SK-N-SH treated with all-trans-retinoic acid at 6 μM for 48 hours (cell line): ENCODE data around the gene CYB5A.

ENCODE experiments used
- ATAC-seq: fragments of 200-7000 bp; cut with Tn5 transposase; 3 replicates; pipeline ENCODE4 v1.9.1; 2020; ENCODE audit warnings: mild to moderate bottlenecking, moderate library complexity
- ARNTL ChIP-seq: fragments of 450-650 bp; formaldehyde crosslinking; IDR thresholded peaks from 2 replicates; pipeline ENCODE4 v1.5.0; 2020; ENCODE audit warnings: low read depth, mild to moderate bottlenecking, moderate library complexity, borderline replicate concordance
- CSDC2 ChIP-seq: fragments of 250-450 bp; sonication (Bioruptor Pico); IDR thresholded peaks from 2 replicates; pipeline ENCODE4 v1.5.0; 2020; ENCODE audit warnings: mild to moderate bottlenecking, moderate library complexity
- ESRRG ChIP-seq: fragments of 250-450 bp; sonication (Bioruptor Pico); IDR thresholded peaks from 2 replicates; pipeline ENCODE4 v1.6.1; 2021; ENCODE audit warnings: mild to moderate bottlenecking
- GLIS3 ChIP-seq: fragments of 250-450 bp; sonication (Bioruptor Pico); IDR thresholded peaks from 2 replicates; pipeline ENCODE4 v1.5.0; 2020; ENCODE audit warnings: mild to moderate bottlenecking, moderate library complexity
- ISL1 ChIP-seq: fragments of 250-450 bp; sonication (Bioruptor Pico); IDR thresholded peaks from 2 replicates; pipeline ENCODE4 v2.1.2; 2022; ENCODE audit warnings: mild to moderate bottlenecking, moderate library complexity
- OSR1 ChIP-seq: fragments of 250-450 bp; sonication (Bioruptor Pico); IDR thresholded peaks from 2 replicates; pipeline ENCODE4 v1.8.0; 2022; ENCODE audit warnings: moderate library complexity, mild to moderate bottlenecking, inconsistent platforms
- PPARA ChIP-seq: fragments of 250-450 bp; sonication (Bioruptor Pico); IDR thresholded peaks from 2 replicates; pipeline ENCODE4 v1.5.0; 2020; ENCODE audit warnings: mild to moderate bottlenecking, borderline replicate concordance
- RARB ChIP-seq: fragments of 250-450 bp; sonication (Bioruptor Pico); IDR thresholded peaks from 2 replicates; pipeline ENCODE4 v1.8.0; 2021; ENCODE audit warnings: mild to moderate bottlenecking, moderate library complexity
- TCF4 ChIP-seq: fragments of 250-450 bp; sonication (Bioruptor Pico); IDR thresholded peaks from 2 replicates; pipeline ENCODE4 v1.8.0; 2021; ENCODE audit warnings: mild to moderate bottlenecking, moderate library complexity, borderline replicate concordance
- TOX ChIP-seq: fragments of 250-450 bp; sonication (Bioruptor Pico); IDR thresholded peaks from 2 replicates; pipeline ENCODE4 v1.8.0; 2021; ENCODE audit warnings: mild to moderate bottlenecking, moderate library complexity, borderline replicate concordance
- ZC3H10 ChIP-seq: fragments of 250-450 bp; sonication (Bioruptor Pico); IDR thresholded peaks from 2 replicates; pipeline ENCODE4 v1.5.1; 2021; ENCODE audit warnings: mild to moderate bottlenecking, moderate library complexity
- ZFP3 ChIP-seq: fragments of 250-450 bp; sonication (Bioruptor Pico); IDR thresholded peaks from 2 replicates; pipeline ENCODE4 v1.5.0; 2020; ENCODE audit warnings: mild to moderate bottlenecking, moderate library complexity
- ZFP30 ChIP-seq: fragments of 450-650 bp; formaldehyde crosslinking; IDR thresholded peaks from 2 replicates; pipeline ENCODE4 v1.5.0; 2022; ENCODE audit warnings: mild to moderate bottlenecking, moderate library complexity
- ZNF8 ChIP-seq: fragments of 450-650 bp; formaldehyde crosslinking; IDR thresholded peaks from 2 replicates; pipeline ENCODE4 v1.5.0; 2020; ENCODE audit warnings: mild to moderate bottlenecking, moderate library complexity
- TF ChIP-seq, protein P1 (sequence below): fragments of 250-450 bp; sonication (Bioruptor Pico); IDR thresholded peaks from 2 replicates; pipeline ENCODE4 v1.5.1; 2021; ENCODE audit warnings: mild to moderate bottlenecking, moderate library complexity
- TF ChIP-seq, protein P2 (sequence below): fragments of 250-450 bp; sonication (Bioruptor Pico); IDR thresholded peaks from 2 replicates; pipeline ENCODE4 v1.5.0; 2020; ENCODE audit warnings: mild to moderate bottlenecking, moderate library complexity
- TF ChIP-seq, protein P3 (sequence below): fragments of 250-450 bp; sonication (Bioruptor Pico); IDR thresholded peaks from 2 replicates; pipeline ENCODE4 v1.8.0; 2021; ENCODE audit warnings: low read depth, mild to moderate bottlenecking, moderate library complexity, borderline replicate concordance
- TF ChIP-seq, protein P4 (sequence below): fragments of 250-450 bp; sonication (Bioruptor Pico); IDR thresholded peaks from 2 replicates; pipeline ENCODE4 v1.8.0; 2020; ENCODE audit warnings: mild to moderate bottlenecking, moderate library complexity, borderline replicate concordance

CYB5A gene

DNA sequence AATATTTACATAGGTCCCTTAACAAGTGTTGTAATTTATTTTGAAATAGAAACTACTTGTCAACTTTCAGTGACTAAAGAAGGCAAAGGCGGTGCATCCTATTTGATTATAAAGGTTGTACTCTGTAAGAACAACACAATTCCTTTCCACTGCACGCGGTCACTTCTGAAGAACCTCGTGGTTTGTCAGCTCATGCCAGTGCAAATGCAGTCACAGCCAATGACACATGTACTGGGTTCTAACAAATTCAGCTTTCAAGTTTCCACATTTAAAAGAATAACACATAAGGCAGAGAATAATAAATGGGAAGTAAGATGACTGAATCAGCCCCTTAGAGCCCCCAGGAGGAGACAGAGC lies 39.7 kb downstream of the CYB5A start:
- TF ChIP-seq GLIS3 (CRISPR knock-in tag), result no peak
- no peak for TF ChIP-seq TCF4
- TF ChIP-seq TOX (CRISPR knock-in tag), result no peak
- TF ChIP-seq, protein P1, sequence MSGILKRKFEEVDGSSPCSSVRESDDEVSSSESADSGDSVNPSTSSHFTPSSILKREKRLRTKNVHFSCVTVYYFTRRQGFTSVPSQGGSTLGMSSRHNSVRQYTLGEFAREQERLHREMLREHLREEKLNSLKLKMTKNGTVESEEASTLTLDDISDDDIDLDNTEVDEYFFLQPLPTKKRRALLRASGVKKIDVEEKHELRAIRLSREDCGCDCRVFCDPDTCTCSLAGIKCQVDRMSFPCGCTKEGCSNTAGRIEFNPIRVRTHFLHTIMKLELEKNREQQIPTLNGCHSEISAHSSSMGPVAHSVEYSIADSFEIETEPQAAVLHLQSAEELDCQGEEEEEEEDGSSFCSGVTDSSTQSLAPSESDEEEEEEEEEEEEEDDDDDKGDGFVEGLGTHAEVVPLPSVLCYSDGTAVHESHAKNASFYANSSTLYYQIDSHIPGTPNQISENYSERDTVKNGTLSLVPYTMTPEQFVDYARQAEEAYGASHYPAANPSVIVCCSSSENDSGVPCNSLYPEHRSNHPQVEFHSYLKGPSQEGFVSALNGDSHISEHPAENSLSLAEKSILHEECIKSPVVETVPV (CRISPR knock-in tag), result no peak
- ATAC-seq, result peak; percentile 43; the same call in 2 of the 3 replicates

DNA sequence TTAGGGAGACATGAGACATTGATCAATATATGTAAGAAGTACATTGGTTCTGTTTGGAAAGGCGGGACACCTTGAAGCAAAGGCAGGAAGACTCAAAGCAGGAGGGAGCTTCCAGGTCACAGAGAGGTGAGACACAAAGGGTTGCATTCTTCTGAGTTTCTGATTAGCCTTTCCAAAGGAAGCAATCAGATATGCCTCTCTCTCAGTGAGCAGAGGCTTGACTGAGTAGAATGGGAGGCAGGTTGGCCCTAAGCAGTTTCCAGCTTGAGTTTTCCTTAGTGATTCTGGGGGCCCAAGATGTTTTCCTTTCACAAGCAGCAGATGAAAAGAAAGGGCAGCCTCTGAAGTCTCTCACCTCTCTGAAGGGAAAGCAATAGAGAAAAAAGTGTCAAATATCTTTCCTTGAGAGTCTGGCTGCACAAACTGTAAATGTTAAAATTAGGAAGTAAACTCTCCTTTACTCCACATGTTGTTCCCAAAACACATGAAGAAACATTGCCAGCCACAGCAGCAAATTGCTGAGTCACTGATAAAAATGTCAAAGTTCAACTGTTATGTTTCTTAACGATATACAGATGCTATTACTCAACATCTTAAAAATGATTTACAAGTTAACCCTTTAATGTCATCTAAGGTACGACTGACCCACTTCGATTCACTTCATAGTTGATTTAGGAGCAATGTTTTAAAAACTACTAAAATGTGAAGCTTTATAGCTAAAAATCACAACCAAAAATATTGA lies 40.3 kb downstream of the CYB5A start:
- peak; percentile 67 for ATAC-seq
- TF ChIP-seq RARB (no peak), ISL1 (CRISPR knock-in tag) (peak; percentile 54), ZC3H10 (CRISPR knock-in tag) (no peak), PPARA (CRISPR knock-in tag) (no peak), OSR1 (CRISPR knock-in tag) (no peak), TCF4 (peak; percentile 38; the same call in 1 of the 2 replicates), TOX (CRISPR knock-in tag) (peak; percentile 51; the same call in 1 of the 2 replicates)

DNA sequence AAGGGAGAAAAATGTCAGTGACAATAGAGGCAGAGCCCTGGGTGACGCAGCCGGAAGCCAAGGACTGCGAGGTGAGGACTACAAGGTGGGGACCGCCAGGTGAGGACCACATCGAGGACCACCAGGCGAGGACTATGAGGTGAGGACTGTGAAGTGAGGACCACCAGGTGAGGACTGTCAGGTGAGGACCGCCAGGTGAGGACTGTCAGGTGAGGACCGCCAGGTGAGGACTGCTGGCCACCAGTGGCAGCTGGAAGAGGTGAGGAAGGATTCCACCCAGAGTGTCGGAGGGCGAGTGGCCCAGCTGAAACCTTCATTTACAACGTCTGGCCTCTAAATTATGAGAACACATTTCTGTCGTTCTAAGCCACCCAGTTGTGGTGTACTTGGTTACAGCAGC lies 41.6 kb downstream of the CYB5A start:
- no peak for ATAC-seq

DNA sequence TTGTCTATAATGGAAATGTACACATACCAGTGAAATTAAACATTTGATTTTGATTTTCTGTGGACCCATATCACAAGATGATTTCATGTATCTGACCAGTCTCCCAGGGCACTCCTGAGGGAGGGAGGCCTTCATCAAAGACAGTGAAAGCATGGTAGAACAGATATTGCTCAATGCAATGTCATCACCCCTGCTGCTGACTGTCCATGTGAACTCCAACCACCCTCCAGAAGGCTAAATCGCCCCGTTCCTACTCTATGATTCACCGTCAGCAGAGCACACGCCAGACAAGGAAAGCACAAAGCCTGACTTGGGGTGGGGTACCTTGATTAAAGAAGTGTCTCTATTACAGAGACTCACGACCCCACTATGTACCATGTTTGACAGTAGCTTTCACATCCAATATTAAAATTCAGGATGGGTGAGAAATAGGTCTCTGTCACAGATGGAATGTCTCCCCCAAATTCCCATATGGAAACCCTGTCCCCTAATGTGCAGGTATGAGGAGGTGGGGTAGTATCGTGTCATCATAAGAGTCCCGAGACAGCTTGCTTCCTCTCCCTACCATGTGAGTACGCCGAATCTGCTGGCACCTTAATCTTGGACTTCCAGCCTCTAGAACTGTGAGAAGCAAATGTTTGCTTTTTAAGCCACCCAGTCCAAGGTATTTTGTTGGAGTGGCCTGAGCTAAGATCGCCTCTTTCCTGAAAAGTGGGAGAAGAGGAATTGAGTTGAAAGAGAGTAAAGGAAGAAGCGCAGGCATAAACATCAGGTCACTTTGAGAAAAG lies 42.4 kb downstream of the CYB5A start:
- ATAC-seq, result no peak
- no peak for TF ChIP-seq ZFP3 (CRISPR knock-in tag)
- TF ChIP-seq, protein P2, sequence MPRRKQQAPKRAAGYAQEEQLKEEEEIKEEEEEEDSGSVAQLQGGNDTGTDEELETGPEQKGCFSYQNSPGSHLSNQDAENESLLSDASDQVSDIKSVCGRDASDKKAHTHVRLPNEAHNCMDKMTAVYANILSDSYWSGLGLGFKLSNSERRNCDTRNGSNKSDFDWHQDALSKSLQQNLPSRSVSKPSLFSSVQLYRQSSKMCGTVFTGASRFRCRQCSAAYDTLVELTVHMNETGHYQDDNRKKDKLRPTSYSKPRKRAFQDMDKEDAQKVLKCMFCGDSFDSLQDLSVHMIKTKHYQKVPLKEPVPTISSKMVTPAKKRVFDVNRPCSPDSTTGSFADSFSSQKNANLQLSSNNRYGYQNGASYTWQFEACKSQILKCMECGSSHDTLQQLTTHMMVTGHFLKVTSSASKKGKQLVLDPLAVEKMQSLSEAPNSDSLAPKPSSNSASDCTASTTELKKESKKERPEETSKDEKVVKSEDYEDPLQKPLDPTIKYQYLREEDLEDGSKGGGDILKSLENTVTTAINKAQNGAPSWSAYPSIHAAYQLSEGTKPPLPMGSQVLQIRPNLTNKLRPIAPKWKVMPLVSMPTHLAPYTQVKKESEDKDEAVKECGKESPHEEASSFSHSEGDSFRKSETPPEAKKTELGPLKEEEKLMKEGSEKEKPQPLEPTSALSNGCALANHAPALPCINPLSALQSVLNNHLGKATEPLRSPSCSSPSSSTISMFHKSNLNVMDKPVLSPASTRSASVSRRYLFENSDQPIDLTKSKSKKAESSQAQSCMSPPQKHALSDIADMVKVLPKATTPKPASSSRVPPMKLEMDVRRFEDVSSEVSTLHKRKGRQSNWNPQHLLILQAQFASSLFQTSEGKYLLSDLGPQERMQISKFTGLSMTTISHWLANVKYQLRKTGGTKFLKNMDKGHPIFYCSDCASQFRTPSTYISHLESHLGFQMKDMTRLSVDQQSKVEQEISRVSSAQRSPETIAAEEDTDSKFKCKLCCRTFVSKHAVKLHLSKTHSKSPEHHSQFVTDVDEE (CRISPR knock-in tag), result no peak

More for the DNA sequence above, 41.6 kb downstream of the CYB5A start:
- TF ChIP-seq, protein P3, sequence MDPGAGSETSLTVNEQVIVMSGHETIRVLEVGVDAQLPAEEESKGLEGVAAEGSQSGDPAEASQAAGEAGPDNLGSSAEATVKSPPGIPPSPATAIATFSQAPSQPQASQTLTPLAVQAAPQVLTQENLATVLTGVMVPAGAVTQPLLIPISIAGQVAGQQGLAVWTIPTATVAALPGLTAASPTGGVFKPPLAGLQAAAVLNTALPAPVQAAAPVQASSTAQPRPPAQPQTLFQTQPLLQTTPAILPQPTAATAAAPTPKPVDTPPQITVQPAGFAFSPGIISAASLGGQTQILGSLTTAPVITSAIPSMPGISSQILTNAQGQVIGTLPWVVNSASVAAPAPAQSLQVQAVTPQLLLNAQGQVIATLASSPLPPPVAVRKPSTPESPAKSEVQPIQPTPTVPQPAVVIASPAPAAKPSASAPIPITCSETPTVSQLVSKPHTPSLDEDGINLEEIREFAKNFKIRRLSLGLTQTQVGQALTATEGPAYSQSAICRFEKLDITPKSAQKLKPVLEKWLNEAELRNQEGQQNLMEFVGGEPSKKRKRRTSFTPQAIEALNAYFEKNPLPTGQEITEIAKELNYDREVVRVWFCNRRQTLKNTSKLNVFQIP (CRISPR knock-in tag), result no peak
- TF ChIP-seq ISL1 (CRISPR knock-in tag) (no peak), PPARA (CRISPR knock-in tag) (no peak), ZC3H10 (CRISPR knock-in tag) (no peak), RARB (no peak), ZNF8 (no peak), GLIS3 (CRISPR knock-in tag) (no peak), ZFP30 (CRISPR knock-in tag) (no peak), ESRRG (CRISPR knock-in tag) (no peak), CSDC2 (CRISPR knock-in tag) (no peak), ARNTL (CRISPR knock-in tag) (no peak)
- TF ChIP-seq, protein P4, sequence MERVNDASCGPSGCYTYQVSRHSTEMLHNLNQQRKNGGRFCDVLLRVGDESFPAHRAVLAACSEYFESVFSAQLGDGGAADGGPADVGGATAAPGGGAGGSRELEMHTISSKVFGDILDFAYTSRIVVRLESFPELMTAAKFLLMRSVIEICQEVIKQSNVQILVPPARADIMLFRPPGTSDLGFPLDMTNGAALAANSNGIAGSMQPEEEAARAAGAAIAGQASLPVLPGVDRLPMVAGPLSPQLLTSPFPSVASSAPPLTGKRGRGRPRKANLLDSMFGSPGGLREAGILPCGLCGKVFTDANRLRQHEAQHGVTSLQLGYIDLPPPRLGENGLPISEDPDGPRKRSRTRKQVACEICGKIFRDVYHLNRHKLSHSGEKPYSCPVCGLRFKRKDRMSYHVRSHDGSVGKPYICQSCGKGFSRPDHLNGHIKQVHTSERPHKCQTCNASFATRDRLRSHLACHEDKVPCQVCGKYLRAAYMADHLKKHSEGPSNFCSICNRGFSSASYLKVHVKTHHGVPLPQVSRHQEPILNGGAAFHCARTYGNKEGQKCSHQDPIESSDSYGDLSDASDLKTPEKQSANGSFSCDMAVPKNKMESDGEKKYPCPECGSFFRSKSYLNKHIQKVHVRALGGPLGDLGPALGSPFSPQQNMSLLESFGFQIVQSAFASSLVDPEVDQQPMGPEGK, result no peak
- TF ChIP-seq, protein P1 (CRISPR knock-in tag), result no peak
